Measurements from ENCODE around the gene SLIT3.

The SLIT3 gene

GRCh38 chr5:168965638-168966037 is 335.3 kb downstream of the SLIT3 start:
- DNase-seq, result no peak

DNA sequence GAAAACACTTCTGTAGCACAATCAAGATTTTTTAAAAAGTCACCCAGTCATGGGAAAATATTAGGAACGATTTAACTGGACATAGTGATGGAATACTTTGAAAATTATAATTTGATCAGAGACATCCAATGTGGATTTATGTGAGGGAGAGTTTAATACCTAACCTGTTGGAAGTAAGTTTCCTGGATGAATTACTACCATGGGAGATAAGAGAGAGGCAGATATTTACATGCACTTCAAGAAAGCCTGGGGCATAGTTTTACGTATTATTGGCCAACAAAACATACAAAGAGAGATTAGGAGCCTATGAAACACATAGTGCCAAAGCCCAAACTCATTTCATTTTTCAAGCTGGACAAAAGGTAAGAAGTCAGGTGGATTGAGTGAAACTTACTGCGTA is 336.8 kb downstream of the SLIT3 start:
- no peak for DNase-seq

GRCh38 chr5:168962306-168962705 is 338.6 kb downstream of the SLIT3 start:
- no peak for DNase-seq

GRCh38 chr5:168961681-168962080 is 339.3 kb downstream of the SLIT3 start:
- no peak for DNase-seq

DNA sequence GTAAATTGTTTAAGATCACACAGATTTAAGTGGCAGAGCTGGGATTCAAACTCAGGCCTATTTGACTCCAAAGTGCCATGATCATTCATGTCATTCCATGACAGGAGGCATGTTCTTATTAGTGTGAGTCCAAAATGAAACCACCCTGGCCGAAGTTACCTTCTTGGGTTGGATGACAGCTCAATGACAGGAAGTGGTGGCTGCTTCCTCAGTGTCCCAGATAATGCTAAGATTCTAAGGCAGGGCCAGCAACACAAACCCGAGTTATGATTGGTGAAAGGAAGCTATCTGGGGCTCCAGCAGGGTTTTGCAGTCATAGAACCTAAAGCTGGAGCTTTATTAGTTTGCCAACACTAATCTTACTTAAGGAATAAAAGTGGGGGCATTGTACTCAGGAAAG is 340.4 kb downstream of the SLIT3 start:
- DNase-seq, result no peak

GRCh38 chr5:168953351-168953750 is 347.6 kb downstream of the SLIT3 start:
- DNase-seq, result no peak

- DNase-seq, result no peak
These were observed 348.7 kb downstream of the SLIT3 start for GRCh38 chr5:168952196-168952595.

- no peak for DNase-seq
These were observed 349.2 kb downstream of the SLIT3 start for GRCh38 chr5:168951769-168952168.

DNA sequence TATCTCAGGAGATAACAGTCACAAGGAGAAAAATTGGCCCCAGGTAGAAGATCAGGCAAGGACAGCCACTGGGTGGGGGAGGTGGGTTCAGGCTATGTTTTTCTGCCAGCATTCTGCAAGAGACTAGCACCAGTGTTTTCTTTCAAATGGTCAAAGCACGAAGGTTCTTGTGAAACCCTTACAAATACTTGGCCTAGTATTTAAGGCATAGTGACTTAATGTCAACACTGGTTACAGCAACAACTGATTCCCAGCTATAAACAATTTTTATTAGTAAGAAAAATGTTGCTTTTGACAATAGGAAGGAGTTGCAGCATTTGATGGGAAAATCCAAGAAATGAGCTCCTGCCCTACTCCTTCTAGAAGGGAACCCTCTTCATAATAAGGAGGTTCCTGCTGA is 349.6 kb downstream of the SLIT3 start:
- no peak for DNase-seq

DNA sequence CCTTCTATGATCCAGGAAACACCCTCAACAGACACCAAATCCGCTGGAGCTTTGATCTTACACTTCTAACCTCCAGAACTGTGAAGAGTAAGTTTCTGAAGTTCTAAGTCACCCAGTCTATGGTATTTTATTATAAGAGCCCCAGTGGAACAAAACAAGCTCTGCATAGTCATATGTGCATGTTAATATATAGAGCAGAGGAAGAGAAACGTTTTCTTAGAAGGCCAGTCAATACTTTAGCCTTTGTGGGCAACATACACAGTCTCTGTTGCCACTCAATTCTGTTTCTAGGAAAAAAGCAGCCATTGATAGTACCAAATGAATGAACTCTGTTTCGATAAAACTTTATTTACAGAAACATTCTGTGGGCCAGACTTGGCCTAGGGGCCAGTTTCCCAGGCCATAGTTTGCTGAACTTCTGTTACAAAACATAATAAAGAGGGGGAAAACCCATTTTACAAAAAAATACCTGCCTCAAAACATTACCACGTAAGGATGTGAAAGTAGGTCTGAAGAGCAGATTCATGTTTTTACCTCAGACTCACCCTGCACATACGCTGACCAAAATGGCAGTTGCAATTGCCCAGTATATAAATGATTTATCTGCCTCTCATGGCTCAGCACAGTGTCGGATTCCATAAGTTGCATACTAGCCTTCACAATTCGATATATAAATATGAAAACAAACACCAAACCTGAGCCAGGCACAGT is 350.5 kb downstream of the SLIT3 start:
- no peak for DNase-seq

- no peak for DNase-seq
These were observed 352.2 kb downstream of the SLIT3 start for GRCh38 chr5:168948746-168949145.

DNA sequence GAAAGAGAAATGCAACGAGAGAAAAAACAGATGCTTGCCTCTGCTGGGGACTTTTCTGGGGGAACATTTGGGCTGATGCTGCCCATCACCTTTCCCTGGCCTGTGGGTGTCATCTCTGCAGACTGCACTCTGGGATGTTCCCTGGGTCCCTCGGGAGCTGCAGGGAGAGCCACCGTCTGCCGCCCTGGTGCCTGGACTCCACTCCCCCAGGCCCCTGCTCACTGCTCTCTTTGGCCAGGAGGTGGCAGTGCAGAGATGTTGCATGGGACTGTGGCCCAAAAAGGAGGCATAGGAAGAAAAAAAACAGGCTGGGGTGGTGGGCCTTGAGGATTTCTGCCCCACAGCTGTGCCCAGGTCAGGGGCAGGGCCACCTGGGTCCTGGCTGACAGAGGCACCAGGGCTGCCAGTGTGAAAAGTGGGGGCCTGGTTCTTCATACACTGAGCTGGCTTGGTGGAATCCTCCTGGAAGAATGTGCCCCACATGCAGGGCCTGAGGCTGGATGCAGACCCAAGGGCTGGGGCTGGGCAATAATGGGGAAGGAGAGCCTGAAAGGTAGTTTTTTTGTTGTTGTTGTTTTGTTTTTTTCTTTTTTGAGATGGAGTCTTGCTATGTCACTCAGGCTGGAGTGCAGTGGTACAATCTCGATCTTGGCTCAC is 353.6 kb downstream of the SLIT3 start:
- DNase-seq, result peak in 13 of 51 donors; percentile 3 to 47 (median 6)

- DNase-seq, result peak in 6 of 51 donors; percentile 1 to 10 (median 4)
These were observed 354.6 kb downstream of the SLIT3 start for GRCh38 chr5:168946363-168946762.

DNA sequence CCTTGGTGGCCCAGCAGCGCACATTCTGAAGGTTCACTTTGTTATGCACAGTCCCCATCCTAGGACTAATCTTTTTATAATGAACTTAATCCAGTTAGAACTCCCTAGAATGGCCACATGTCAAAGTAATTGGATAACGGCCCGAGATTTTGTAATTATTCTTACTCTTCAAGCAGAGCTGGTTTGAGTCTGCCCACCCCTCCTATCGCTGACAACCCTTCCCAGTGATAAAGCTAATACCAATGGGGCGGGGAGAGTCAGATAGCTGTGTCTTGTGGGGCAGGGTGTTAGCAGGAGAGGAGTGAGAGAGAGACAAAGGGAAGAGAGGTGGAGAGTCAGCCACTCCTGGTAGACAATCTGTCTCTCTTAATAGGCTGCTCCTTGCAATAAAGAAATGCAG is 356.9 kb downstream of the SLIT3 start:
- DNase-seq, result no peak

DNA sequence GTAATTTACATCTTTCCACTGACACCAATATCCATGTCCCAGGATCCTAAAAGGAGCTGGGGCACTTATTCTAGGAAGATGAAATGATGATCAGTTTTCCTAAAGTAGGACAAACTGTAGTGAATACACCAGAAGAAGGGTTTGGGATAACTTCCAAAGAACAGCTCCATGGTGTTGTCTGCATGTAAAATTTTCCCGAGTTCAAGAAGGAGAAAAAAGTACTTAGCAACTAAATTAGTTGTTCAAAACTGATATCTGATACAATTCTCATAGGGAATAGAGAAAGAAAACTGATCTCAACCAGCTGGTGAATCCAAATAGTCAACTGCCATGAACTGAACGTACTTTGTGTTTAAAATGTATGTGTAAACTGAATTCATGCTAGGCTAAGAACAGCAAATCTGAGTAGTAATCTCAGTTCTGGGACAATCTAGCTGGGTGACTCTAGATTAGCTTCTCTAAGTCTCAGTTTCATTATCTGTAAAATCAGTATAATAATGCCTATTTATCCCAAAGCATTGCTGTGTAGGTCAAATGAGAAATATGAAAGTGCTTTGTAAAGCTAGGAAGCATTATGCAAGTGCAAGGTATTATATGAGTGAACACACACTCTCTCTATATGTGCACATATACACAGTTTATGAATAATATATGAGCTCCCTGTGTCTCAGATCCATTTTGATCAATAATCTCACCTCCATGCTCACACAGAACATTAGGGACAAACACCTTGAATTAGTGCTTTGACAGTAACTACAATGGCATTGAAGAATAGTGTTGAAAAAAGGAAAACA is 357.7 kb downstream of the SLIT3 start:
- no peak for DNase-seq

DNA sequence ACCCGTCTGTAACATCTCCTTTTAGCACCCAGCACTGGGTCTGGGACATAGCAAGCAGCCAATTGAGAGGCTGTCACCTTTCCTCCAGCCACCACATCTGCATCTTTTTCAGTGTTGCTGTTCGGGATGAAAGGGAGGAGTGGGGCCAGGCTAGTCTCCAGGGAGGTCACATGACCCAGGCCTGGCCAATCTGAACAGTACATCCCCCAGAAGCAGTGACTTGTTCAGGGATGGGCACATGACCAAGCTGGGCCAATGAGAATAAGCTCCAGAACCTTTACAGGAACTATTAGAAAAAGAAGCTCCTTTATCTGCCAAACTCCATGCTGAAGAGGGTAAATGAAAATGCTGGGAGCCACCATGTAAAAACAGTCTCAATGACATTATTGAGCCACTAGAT is 359.0 kb downstream of the SLIT3 start:
- DNase-seq, result no peak

GRCh38 chr5:168940712-168941111 is 360.2 kb downstream of the SLIT3 start:
- DNase-seq, result no peak

- no peak for DNase-seq
These were observed 360.9 kb downstream of the SLIT3 start for GRCh38 chr5:168939887-168940544.

DNA sequence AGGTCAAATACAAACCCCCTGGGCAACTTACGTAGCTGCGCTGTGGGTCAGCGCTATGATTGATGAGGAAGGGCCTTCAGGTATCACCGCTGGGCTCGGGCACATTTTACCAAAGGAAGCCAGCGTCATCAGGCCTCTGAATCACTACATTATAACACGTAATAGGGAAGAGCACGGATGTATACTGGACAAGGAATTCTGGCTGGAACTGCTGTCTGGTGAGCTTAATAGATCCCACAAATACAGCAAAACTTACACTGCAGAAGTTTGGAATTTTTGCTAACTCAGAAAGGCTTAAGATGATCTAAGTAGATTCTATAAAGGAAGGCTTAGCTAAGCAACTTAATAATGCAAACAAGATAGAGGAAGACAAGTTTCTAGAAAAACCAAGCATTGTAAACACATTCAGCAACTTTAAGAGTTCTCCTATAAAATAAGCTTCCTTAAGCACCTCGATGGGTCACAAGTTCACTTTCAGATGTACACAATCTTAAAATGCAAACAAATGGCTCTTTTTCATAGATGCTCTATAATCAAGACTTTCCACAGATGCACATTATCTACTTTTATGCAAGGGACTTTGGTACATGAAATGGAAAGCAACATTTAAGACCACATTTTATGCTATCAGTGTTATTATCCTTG is 361.7 kb downstream of the SLIT3 start:
- no peak for DNase-seq

DNA sequence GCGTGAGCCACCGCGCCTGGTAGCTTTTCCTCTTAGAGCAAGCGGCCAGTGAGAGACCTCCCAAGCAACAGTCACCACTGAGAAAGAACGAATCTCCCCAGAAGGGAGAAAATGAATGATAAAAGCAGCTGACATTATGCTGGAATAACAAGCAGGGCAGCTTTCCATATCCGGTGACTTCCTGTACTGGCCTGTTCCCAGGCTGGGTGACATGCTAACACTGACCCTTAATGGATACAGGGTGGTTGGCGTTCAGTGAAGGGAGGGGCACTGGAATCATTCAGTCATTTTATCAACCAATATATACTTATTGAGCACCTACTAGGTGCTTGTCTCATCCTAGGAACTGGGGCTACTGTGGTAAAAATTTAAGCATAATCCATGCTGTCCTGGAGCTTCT is 364.4 kb downstream of the SLIT3 start:
- DNase-seq, result no peak

GRCh38 chr5:168935183-168935582 is 365.8 kb downstream of the SLIT3 start:
- no peak for DNase-seq

DNA sequence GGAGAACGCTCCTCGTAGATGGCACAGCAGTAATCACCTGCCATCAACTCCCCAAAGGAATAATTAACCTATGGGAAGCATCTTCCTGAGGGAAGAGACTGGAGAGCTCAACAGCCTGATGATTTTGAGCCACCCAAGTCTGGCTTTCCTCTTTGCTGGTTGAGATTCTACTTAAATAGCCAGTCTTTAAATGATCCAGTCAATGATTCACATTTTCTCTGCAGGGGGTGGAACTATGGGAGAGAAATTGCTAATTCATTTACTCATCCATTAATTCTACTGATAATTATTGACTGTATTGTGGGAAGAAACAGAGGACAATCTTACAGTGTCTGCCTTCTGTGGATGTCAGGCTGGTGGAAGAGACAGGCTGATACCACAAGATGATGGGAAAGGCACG is 366.8 kb downstream of the SLIT3 start:
- no peak for DNase-seq
